GM23248 (cell line): ENCODE measurements around the gene PPDPF.

Experiments used
- EZH2 ChIP-seq: fragments of 200-600 bp; sonication (generic); IDR thresholded peaks from 2 replicates; pipeline ENCODE4 v1.6.1; 2018; ENCODE audit warnings: antibody characterized with exemption, mild to moderate bottlenecking; ENCODE audit not compliant: insufficient read depth, poor library complexity, severe bottlenecking
- EZH2phosphoT487 ChIP-seq: fragments of 200-600 bp; sonication (generic); IDR thresholded peaks from 2 replicates; pipeline ENCODE4 v1.6.1; 2018; ENCODE audit warnings: antibody characterized with exemption, moderate library complexity, mild to moderate bottlenecking, low read depth; ENCODE audit not compliant: insufficient read depth

GRCh38 chr20:63561624-63562396 lies 41.2 kb downstream of the PPDPF start:
- TF ChIP-seq EZH2 (no peak), EZH2phosphoT487 (no peak)
